BE2C (cell line): ENCODE results near the gene ATG2A.

Experiments
- DNase-seq: peaks from one replicate; pipeline ENCODE4 v3.0.0-alpha.2; 2020
- H3K27me3 ChIP-seq: fragments of 250-450 bp; sonication (Bioruptor Pico); 2 replicates; pipeline ENCODE4 v1.5.1; 2020; ENCODE audit warnings: mild to moderate bottlenecking
- H3K36me3 ChIP-seq: fragments of 250-450 bp; sonication (Bioruptor Pico); 2 replicates; pipeline ENCODE4 v1.5.1; 2020; ENCODE audit warnings: mild to moderate bottlenecking
- H3K4me1 ChIP-seq: fragments of 250-450 bp; sonication (Bioruptor Pico); 2 replicates; pipeline ENCODE4 v1.5.1; 2020
- H3K4me3 ChIP-seq: 2 replicates; pipeline ENCODE4 v1.5.1; 2011; ENCODE audit warnings: low read depth, low read length
- H3K9me3 ChIP-seq: fragments of 250-450 bp; sonication (Bioruptor Pico); 2 replicates; pipeline ENCODE4 v1.5.1; 2020
- TF ChIP-seq, protein P1 (sequence below): IDR thresholded peaks from 2 replicates; pipeline ENCODE4 v1.5.1; 2012; ENCODE audit warnings: mild to moderate bottlenecking, low read depth, low read length

The ATG2A gene

GRCh38 chr11:64887757-64888405, 29.1 kb downstream of the ATG2A start:
- H3K4me3 ChIP-seq: peak overlapping the region; percentile 29; the same call in 1 of the 2 replicates
- H3K4me1 ChIP-seq: peaks cover 3% of the 10 kb centered on the region
- H3K36me3 ChIP-seq: no peaks in the 10 kb centered on the region
- H3K27me3 ChIP-seq: no peaks in the 10 kb centered on the region
- peak; percentile 72 for DNase-seq
- no peaks in the 10 kb centered on the region for H3K9me3 ChIP-seq
- TF ChIP-seq, protein P1, sequence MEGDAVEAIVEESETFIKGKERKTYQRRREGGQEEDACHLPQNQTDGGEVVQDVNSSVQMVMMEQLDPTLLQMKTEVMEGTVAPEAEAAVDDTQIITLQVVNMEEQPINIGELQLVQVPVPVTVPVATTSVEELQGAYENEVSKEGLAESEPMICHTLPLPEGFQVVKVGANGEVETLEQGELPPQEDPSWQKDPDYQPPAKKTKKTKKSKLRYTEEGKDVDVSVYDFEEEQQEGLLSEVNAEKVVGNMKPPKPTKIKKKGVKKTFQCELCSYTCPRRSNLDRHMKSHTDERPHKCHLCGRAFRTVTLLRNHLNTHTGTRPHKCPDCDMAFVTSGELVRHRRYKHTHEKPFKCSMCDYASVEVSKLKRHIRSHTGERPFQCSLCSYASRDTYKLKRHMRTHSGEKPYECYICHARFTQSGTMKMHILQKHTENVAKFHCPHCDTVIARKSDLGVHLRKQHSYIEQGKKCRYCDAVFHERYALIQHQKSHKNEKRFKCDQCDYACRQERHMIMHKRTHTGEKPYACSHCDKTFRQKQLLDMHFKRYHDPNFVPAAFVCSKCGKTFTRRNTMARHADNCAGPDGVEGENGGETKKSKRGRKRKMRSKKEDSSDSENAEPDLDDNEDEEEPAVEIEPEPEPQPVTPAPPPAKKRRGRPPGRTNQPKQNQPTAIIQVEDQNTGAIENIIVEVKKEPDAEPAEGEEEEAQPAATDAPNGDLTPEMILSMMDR: peak; percentile 65

DNA sequence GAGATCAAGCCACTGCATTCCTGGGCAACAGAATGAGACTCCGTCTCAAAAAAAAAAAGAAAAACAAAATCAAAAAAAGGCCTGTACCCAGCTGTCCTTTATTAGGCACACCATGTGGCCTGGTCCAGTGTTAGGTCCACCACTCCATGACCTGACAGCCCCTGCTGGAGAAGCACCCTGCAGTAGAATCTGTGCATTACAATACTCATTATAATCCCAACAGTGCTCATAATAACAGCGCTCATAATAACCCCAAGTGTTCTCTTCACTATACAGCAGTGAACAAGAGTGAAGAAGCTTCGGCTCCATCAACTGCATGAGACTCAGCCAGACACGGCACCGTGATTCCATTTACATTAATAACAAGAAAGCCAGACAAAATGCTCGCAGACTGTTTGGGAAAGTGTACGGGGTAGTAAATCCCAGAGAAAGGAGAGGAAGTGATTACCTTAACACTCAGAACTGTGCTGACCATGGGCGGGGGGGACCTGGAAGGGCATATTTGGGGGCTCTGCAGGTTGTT, 29.7 kb downstream of the ATG2A start:
- Histone ChIP-seq H3K9me3 (no peaks in the 10 kb centered on the region), H3K4me1 (peaks cover 3% of the 10 kb centered on the region), H3K27me3 (no peaks in the 10 kb centered on the region), H3K36me3 (no peaks in the 10 kb centered on the region), H3K4me3 (no peak overlapping the region)
- DNase-seq: no peak
- TF ChIP-seq, protein P1: 0 out of 2 replicates have a peak, but pooled peaks have one; percentile 7

GRCh38 chr11:64885367-64886286, 31.4 kb downstream of the ATG2A start:
- Histone ChIP-seq H3K4me3 (no peak overlapping the region), H3K4me1 (peaks cover 3% of the 10 kb centered on the region), H3K36me3 (no peaks in the 10 kb centered on the region), H3K27me3 (no peaks in the 10 kb centered on the region), H3K9me3 (no peaks in the 10 kb centered on the region)
- DNase-seq: no peak
- TF ChIP-seq, protein P1: no peak

GRCh38 chr11:64884019-64884418, 33.0 kb downstream of the ATG2A start:
- no peak for DNase-seq
- H3K9me3 ChIP-seq: no peaks in the 10 kb centered on the region
- no peaks in the 10 kb centered on the region for H3K27me3 ChIP-seq
- TF ChIP-seq, protein P1: no peak
- no peaks in the 10 kb centered on the region for H3K36me3 ChIP-seq
- peaks cover 3% of the 10 kb centered on the region for H3K4me1 ChIP-seq
- H3K4me3 ChIP-seq: no peak overlapping the region

DNA sequence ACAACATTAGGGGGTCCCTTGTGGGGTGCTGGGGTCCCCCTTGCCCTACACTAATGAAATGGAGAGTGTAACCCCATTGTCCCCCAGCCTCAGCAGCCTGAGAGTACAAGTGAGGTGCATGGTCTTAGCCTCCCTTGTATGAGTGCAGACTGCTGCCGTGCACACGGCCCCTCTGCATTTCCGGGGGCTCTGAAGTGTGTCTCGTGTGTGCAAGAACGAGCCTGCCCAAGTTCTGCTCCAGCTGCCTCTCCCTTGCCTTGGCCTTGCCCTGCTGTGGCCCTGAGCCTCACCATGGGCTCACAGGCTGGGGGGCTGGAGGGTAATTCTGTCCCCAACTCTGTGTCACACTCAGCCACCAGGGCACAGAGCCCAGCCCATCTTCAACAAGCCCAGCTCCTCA, 33.4 kb downstream of the ATG2A start:
- Histone ChIP-seq H3K9me3 (no peaks in the 10 kb centered on the region), H3K36me3 (no peaks in the 10 kb centered on the region), H3K4me3 (no peak overlapping the region), H3K27me3 (no peaks in the 10 kb centered on the region), H3K4me1 (peaks cover 3% of the 10 kb centered on the region)
- TF ChIP-seq, protein P1: no peak
- no peak for DNase-seq
